NCI-H226 (cell line): ENCODE measurements around the gene OR2A7.
"Not testable (repeated sequence)": the region's sequence is repeated elsewhere in the genome, so short reads cannot be mapped to it uniquely, and the experiment has no call there.

ENCODE experiments used
- DNase-seq: peaks from one replicate; pipeline ENCODE4 v3.0.0-alpha.2; 2015

Gene OR2A7

GRCh38 chr7:144264692-144265091 is at the start of gene OR2A7:
OR2A7 (minus strand) TSS chr7:144264792; CDS start chr7:144259628, 5,164 bp downstream.
- not testable (repeated sequence) for DNase-seq

- DNase-seq = not testable (repeated sequence)
These were observed 47.4 kb upstream of the OR2A7 start, which contains the start of gene OR2A1 for GRCh38 chr7:144311872-144312469. OR2A1 (plus strand) TSS chr7:144312419; CDS start chr7:144318125, 5,706 bp downstream.

- DNase-seq = not testable (repeated sequence)
These were observed 46.6 kb upstream of the OR2A7 start for GRCh38 chr7:144311218-144311617.

GRCh38 chr7:144309702-144310101 is 45.1 kb upstream of the OR2A7 start:
- not testable (repeated sequence) for DNase-seq

- not testable (repeated sequence) for DNase-seq
These were observed 40.6 kb upstream of the OR2A7 start for GRCh38 chr7:144305156-144305555.

GRCh38 chr7:144303607-144304006 is 39.0 kb upstream of the OR2A7 start:
- DNase-seq = not testable (repeated sequence)

- DNase-seq = not testable (repeated sequence)
These were observed 38.1 kb upstream of the OR2A7 start for GRCh38 chr7:144302578-144303303.

GRCh38 chr7:144293794-144294499 is 29.4 kb upstream of the OR2A7 start:
- DNase-seq = not testable (repeated sequence)

GRCh38 chr7:144292384-144293161 is 28.0 kb upstream of the OR2A7 start:
- not testable (repeated sequence) for DNase-seq

- DNase-seq = not testable (repeated sequence)
These were observed 27.0 kb upstream of the OR2A7 start for GRCh38 chr7:144291607-144292006.

- not testable (repeated sequence) for DNase-seq
These were observed 22.7 kb upstream of the OR2A7 start for GRCh38 chr7:144287171-144287784.

GRCh38 chr7:144283716-144284115 is 19.1 kb upstream of the OR2A7 start:
- not testable (repeated sequence) for DNase-seq

- not testable (repeated sequence) for DNase-seq
These were observed 17.9 kb upstream of the OR2A7 start for GRCh38 chr7:144282490-144282889.

GRCh38 chr7:144281981-144282380 is 17.4 kb upstream of the OR2A7 start:
- not testable (repeated sequence) for DNase-seq

- not testable (repeated sequence) for DNase-seq
These were observed 15.4 kb upstream of the OR2A7 start for GRCh38 chr7:144280010-144280409.

GRCh38 chr7:144275281-144275680 is 10.7 kb upstream of the OR2A7 start:
- not testable (repeated sequence) for DNase-seq

- DNase-seq = not testable (repeated sequence)
These were observed 4.6 kb upstream of the OR2A7 start, which contains the start of gene CTAGE8 for GRCh38 chr7:144269188-144269587. CTAGE8 (minus strand) TSS chr7:144269288; CDS start chr7:144269250, 38 bp downstream.

GRCh38 chr7:144262128-144262527 is 2.5 kb downstream of the OR2A7 start:
- not testable (repeated sequence) for DNase-seq

GRCh38 chr7:144259067-144259466 is 5.5 kb downstream of the OR2A7 start:
- not testable (repeated sequence) for DNase-seq

GRCh38 chr7:144256112-144256511 is 8.5 kb downstream of the OR2A7 start:
- DNase-seq = peak; percentile 1

GRCh38 chr7:144255471-144255897 is 9.1 kb downstream of the OR2A7 start:
- DNase-seq = no peak

GRCh38 chr7:144252307-144252706 is 12.3 kb downstream of the OR2A7 start:
- not testable (repeated sequence) for DNase-seq
